SK-N-MC (cell line): ENCODE measurements around the gene LRWD1.
"Not testable (repeated sequence)": the region's sequence is repeated elsewhere in the genome, so short reads cannot be mapped to it uniquely, and the experiment has no call there.

Experiments used
- DNase-seq: peaks from one replicate; pipeline ENCODE4 v3.0.0-alpha.2; 2011; ENCODE audit warnings: low read depth, low spot score
- H3K27ac ChIP-seq: fragments of 200-600 bp; sonication (generic); 2 replicates; pipeline ENCODE4 v1.5.1; 2016; ENCODE audit warnings: mixed run types
- H3K36me3 ChIP-seq: fragments of 200-600 bp; sonication (generic); 2 replicates; pipeline ENCODE4 v1.6.1; 2017; ENCODE audit warnings: antibody characterized with exemption, low read length, mixed read lengths; ENCODE audit not compliant: insufficient read depth
- H3K4me3 ChIP-seq: fragments of 200-600 bp; sonication (generic); 2 replicates; pipeline ENCODE4 v1.5.1; 2016
- H3K9ac ChIP-seq: fragments of 200-600 bp; sonication (generic); 2 replicates; pipeline ENCODE4 v1.8.0; 2017; ENCODE audit warnings: mixed run types, mixed read lengths; ENCODE audit not compliant: insufficient read length
- H3K9me3 ChIP-seq: fragments of 200-600 bp; sonication (generic); 2 replicates; pipeline ENCODE4 v1.6.1; 2017; ENCODE audit warnings: low read depth, mild to moderate bottlenecking, antibody characterized with exemption, low read length, moderate library complexity, mixed read lengths
- EZH2 ChIP-seq: fragments of 200-600 bp; sonication (generic); IDR thresholded peaks from one replicate; pipeline ENCODE4 v1.6.1; 2017; ENCODE audit warnings: antibody characterized with exemption
- FOXP2 ChIP-seq: optimal IDR thresholded peaks from 2 replicates; pipeline ENCODE3; 2011; ENCODE audit warnings: mild to moderate bottlenecking, moderate library complexity; ENCODE audit not compliant: insufficient read depth; ENCODE audit errors: extremely low read length, control extremely low read depth
- POLR2AphosphoS5 ChIP-seq: IDR thresholded peaks from 2 replicates; pipeline ENCODE4 v1.6.1; 2012; ENCODE audit warnings: mild to moderate bottlenecking, low read depth, low read length, borderline replicate concordance

Gene LRWD1

GRCh38 chr7:102450242-102450641 lies 14.5 kb upstream of the LRWD1 start:
- TF ChIP-seq FOXP2 (no peak), EZH2 (no peak), POLR2AphosphoS5 (no peak)
- H3K9me3 ChIP-seq = no peaks in the 10 kb centered on the region
- H3K36me3 ChIP-seq = no peaks in the 10 kb centered on the region; the same call in 1 of the 2 replicates
- H3K9ac ChIP-seq = no peak overlapping the region
- no peak overlapping the region for H3K4me3 ChIP-seq
- DNase-seq = no peak
- H3K27ac ChIP-seq = no peak overlapping the region

DNA sequence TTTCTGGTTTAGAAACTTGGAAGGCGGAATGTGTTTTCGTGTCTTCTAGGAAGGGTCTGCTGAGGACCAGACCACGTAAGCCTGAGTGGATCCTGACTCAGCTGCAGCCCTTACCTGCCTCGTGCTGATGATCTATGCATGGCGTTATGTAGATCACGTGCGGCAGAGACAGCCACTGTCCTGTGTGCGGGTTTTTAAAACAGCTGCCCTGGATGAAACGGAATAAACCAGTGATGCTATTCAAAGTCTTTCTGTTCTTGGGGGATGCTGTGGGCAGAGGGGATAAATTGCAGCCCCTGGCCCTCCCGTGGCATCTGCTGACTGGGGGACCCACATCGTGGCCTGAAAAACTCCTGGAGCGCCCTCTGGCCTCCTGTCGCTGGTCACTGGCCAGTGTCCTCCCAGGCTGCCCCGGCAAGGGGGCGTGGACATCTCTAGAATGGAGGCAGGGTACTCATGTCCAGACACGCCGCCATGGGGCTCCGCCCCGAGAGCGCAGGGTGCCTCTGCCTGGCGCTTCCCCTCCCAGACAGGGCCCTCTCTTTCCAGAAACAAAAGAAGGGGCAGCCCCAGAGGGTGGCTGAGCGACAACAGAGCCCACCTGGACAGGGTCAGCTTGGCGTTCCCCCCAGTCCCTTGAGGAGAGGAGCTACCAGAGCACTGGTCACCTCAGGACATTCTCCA lies 13.3 kb upstream of the LRWD1 start:
- Histone ChIP-seq H3K4me3 (no peak overlapping the region), H3K36me3 (no peaks in the 10 kb centered on the region; the same call in 1 of the 2 replicates), H3K9ac (no peak overlapping the region)

DNA sequence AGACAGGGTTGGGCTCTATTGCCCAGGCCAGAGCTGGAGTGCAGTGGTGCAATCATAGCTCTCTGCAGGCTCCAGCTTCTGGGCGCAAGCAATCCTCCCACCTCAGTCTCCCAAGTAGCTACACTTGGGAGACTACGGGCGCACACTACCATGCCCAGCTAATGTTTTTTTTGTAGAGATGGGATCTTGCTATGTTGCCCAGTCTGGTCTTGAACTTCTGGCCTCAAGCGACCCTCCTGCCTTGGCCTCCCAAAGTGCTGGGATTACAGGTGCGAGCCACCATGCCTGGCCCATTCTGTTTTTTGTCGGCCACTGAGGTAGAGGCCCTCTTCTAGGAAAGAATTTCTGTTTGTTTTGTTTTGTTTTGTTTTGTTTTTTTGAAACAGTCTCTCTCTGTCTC lies 12.3 kb upstream of the LRWD1 start:
- TF ChIP-seq EZH2 (no peak), FOXP2 (no peak), POLR2AphosphoS5 (no peak)
- H3K36me3 ChIP-seq = peaks cover 5% of the 10 kb centered on the region; the same call in 1 of the 2 replicates
- no peaks in the 10 kb centered on the region for H3K9me3 ChIP-seq
- no peak for DNase-seq
- no peak overlapping the region for H3K27ac ChIP-seq
- no peak overlapping the region for H3K4me3 ChIP-seq
- H3K9ac ChIP-seq = no peak overlapping the region

More for the DNA sequence above, 13.3 kb upstream of the LRWD1 start:
- no peak for TF ChIP-seq EZH2
- no peak for TF ChIP-seq POLR2AphosphoS5
- TF ChIP-seq FOXP2 = no peak
- H3K9me3 ChIP-seq = no peaks in the 10 kb centered on the region
- no peak overlapping the region for H3K27ac ChIP-seq
- DNase-seq = no peak

DNA sequence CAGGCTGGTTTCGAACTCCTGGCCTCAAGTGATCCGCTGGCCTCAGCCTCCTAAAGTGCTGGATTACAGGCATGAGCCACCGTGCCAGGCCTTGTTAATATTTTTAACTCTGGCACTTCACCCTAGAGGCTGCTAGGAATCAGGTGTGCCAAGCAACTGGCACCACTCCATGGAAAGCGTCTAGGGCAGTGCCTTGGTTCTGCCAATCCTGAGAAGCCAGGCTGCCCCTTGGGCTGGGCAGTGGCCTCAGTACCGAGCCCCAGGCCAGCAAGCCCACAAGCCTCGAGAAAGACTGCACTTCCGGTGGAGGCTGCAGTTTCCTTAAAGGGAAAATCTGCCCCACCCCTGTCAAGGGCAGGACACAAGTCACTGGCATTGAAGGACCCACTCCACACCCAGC lies 11.5 kb upstream of the LRWD1 start:
- Histone ChIP-seq H3K9me3 (no peaks in the 10 kb centered on the region), H3K4me3 (no peak overlapping the region), H3K9ac (no peak overlapping the region), H3K36me3 (peaks cover 13% of the 10 kb centered on the region; the same call in 1 of the 2 replicates), H3K27ac (no peak overlapping the region)
- TF ChIP-seq POLR2AphosphoS5 = no peak
- DNase-seq = no peak

DNA sequence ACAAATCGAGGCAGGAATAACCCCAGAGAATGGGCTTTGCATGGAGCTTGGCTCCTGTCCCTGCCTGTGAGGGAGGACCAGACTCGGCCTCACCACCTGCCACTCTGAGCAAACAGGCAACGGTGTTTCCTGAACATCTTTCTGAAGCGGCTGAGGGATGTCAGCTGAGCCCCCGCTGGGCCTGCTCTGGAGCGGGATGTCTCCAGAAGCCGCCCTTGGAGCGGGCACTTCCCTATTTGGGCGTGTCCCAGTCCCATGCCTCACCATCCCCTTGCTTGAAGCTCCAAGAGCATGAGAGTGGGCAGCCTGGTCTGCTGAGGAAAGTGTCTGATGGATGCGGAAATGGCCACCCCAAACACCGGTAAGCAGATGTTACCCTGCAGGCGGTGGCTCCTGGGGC lies 10.3 kb upstream of the LRWD1 start:
- H3K36me3 ChIP-seq = peaks cover 16% of the 10 kb centered on the region; the same call in 1 of the 2 replicates
- H3K9me3 ChIP-seq = no peaks in the 10 kb centered on the region
- no peak for DNase-seq
- no peak overlapping the region for H3K27ac ChIP-seq
- H3K4me3 ChIP-seq = no peak overlapping the region
- H3K9ac ChIP-seq = no peak overlapping the region
- no peak for TF ChIP-seq POLR2AphosphoS5
- no peak for TF ChIP-seq EZH2
- TF ChIP-seq FOXP2 = no peak

DNA sequence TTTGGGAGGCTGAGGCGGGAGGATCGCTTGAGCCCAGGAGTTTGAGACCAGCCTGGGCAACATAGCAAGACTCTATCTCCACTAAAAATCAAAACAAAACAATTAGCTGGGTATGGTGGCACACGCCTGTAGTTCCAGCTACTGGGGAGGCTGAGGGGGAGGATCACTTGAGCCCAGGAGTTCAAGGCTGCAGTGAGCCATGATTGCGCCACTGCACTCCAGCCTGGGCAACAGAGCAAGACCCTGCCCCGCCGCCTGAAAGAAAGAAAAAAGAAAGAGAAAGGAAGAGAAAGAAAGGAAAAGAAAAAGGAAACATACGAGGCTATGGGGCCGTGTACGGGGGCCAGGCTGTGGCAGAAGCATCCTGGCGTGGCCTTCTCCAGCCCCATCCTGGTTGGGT lies 9.9 kb upstream of the LRWD1 start:
- not testable (repeated sequence) for H3K9ac ChIP-seq, DNase-seq, H3K9me3 ChIP-seq, H3K4me3 ChIP-seq, H3K27ac ChIP-seq
- peaks cover 16% of the 10 kb centered on the region; the same call in 1 of the 2 replicates for H3K36me3 ChIP-seq

DNA sequence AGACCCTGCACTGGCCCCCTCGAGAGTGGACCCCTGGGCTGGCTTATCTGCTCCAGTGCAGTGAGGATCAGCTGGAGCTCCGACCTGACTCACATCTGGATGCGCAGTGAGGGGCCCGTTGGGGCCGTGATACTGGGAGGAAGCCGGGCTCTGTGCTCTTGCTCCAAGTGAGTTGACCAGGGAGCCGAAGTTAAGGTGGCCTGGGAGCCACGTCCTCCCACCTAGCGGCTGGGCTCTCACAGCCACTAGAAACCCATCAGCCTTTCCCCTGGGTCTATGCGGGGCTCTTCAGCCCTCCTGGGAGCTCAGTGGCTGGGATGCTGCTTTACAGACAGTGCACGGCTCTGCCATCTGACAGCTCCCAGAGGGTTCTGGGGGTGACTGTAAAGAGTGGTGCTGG lies 9.2 kb upstream of the LRWD1 start:
- peaks cover 16% of the 10 kb centered on the region; the same call in 1 of the 2 replicates for H3K36me3 ChIP-seq
- TF ChIP-seq FOXP2 (no peak), POLR2AphosphoS5 (no peak), EZH2 (no peak)
- no peak for DNase-seq
- H3K9me3 ChIP-seq = no peaks in the 10 kb centered on the region
- H3K4me3 ChIP-seq = no peak overlapping the region
- no peak overlapping the region for H3K27ac ChIP-seq
- no peak overlapping the region for H3K9ac ChIP-seq

- peaks cover 16% of the 10 kb centered on the region; the same call in 1 of the 2 replicates for H3K36me3 ChIP-seq
- TF ChIP-seq FOXP2 (no peak), POLR2AphosphoS5 (no peak), EZH2 (no peak)
- no peaks in the 10 kb centered on the region for H3K9me3 ChIP-seq
- H3K9ac ChIP-seq = no peak overlapping the region
- H3K27ac ChIP-seq = no peak overlapping the region
- H3K4me3 ChIP-seq = no peak overlapping the region
- DNase-seq = no peak
Measured at GRCh38 chr7:102456327-102456726, 8.5 kb upstream of the LRWD1 start.

GRCh38 chr7:102457352-102457924 lies 7.3 kb upstream of the LRWD1 start:
- H3K27ac ChIP-seq = no peak overlapping the region
- DNase-seq = no peak
- no peak overlapping the region for H3K9ac ChIP-seq
- no peak overlapping the region for H3K4me3 ChIP-seq
- H3K9me3 ChIP-seq = no peaks in the 10 kb centered on the region
- no peak for TF ChIP-seq EZH2
- TF ChIP-seq POLR2AphosphoS5 = no peak
- no peak for TF ChIP-seq FOXP2
- H3K36me3 ChIP-seq = peaks cover 16% of the 10 kb centered on the region; the same call in 1 of the 2 replicates
